Activated CD4-positive, CD25-positive, alpha-beta regulatory T cell treated with anti-CD3 and anti-CD28 coated beads, Interleukin-2, amount 50 U/mL, for 72 hours (primary cell): ENCODE measurements around the gene LIPE.

Experiments
- DNase-seq: peaks from one replicate; pipeline ENCODE4 v3.0.0; 2021

Gene LIPE

GRCh38 chr19:42375415-42376176 lies 51.6 kb downstream of the LIPE start:
- DNase-seq: no peak

- no peak for DNase-seq
Measured at GRCh38 chr19:42374826-42375376, 52.3 kb downstream of the LIPE start.

GRCh38 chr19:42370626-42371175 lies 56.5 kb downstream of the LIPE start:
- DNase-seq: no peak

- no peak for DNase-seq
Measured at GRCh38 chr19:42370068-42370520, 57.1 kb downstream of the LIPE start.

GRCh38 chr19:42369433-42370067 lies 57.6 kb downstream of the LIPE start:
- no peak for DNase-seq

- no peak for DNase-seq
Measured at GRCh38 chr19:42368765-42369164, 58.4 kb downstream of the LIPE start.

GRCh38 chr19:42368360-42368759 lies 58.8 kb downstream of the LIPE start:
- DNase-seq: no peak

GRCh38 chr19:42367929-42368328 lies 59.3 kb downstream of the LIPE start:
- DNase-seq: no peak

- no peak for DNase-seq
Measured at GRCh38 chr19:42366673-42367072, 60.5 kb downstream of the LIPE start.

- DNase-seq: no peak
Measured at GRCh38 chr19:42363614-42364346, 63.4 kb downstream of the LIPE start.

- DNase-seq: no peak
Measured at GRCh38 chr19:42362891-42363440, 64.2 kb downstream of the LIPE start.

GRCh38 chr19:42362342-42362741 lies 64.8 kb downstream of the LIPE start:
- no peak for DNase-seq

GRCh38 chr19:42361545-42361910 lies 65.7 kb downstream of the LIPE start:
- no peak for DNase-seq

- DNase-seq: no peak
Measured at GRCh38 chr19:42360787-42361544, 66.2 kb downstream of the LIPE start.

- no peak for DNase-seq
Measured at GRCh38 chr19:42357290-42357689, 69.9 kb downstream of the LIPE start.

- no peak for DNase-seq
Measured at GRCh38 chr19:42356686-42357085, 70.5 kb downstream of the LIPE start.

- DNase-seq: no peak
Measured at GRCh38 chr19:42355896-42356295, 71.3 kb downstream of the LIPE start.

- no peak for DNase-seq
Measured at GRCh38 chr19:42353341-42354015, 73.7 kb downstream of the LIPE start.

- no peak for DNase-seq
Measured at GRCh38 chr19:42352301-42353259, 74.6 kb downstream of the LIPE start.
